ENCODE data around the gene CAMP.
"Not testable (repeated sequence)": the region's sequence is repeated elsewhere in the genome, so short reads cannot be mapped to it uniquely, and the experiment has no call there.

- not testable (repeated sequence) for TF ChIP-seq CTCF, POLR2A, POLR2AphosphoS5, EP300 (IDR thresholded peaks at IDR 0.05)
These were observed 11.5 kb upstream of the CAMP start for GRCh38 chr3:48211776-48212175.
